ENCODE measurements around the gene PPP1CA.
A peak's percentile ranks its signal among the peaks of the same experiment; 100 is the strongest.

Gene PPP1CA

GRCh38 chr11:67365736-67366444 is 35.8 kb downstream of the PPP1CA start:
- DNase-seq (ENCODE audit: low spot score), result no peak
- Histone ChIP-seq H3K27me3 (ENCODE audit: insufficient read depth, poor library complexity, severe bottlenecking) (no peaks in the 10 kb centered on the region), H3K27ac (ENCODE audit: poor library complexity, severe bottlenecking) (no peak overlapping the region), H3K4me3 (ENCODE audit: severe bottlenecking) (no peak overlapping the region), H3K9me3 (ENCODE audit: severe bottlenecking) (no peaks in the 10 kb centered on the region), H3K4me1 (ENCODE audit: insufficient read depth, poor library complexity, severe bottlenecking) (no peaks in the 10 kb centered on the region), H3K36me3 (ENCODE audit: low read depth) (no peaks in the 10 kb centered on the region)
- no peak for ATAC-seq (ENCODE audit: low read depth)
- TF ChIP-seq CTCF (IDR thresholded peaks at IDR 0.05; ENCODE audit: poor library complexity, severe bottlenecking), result no peak

DNA sequence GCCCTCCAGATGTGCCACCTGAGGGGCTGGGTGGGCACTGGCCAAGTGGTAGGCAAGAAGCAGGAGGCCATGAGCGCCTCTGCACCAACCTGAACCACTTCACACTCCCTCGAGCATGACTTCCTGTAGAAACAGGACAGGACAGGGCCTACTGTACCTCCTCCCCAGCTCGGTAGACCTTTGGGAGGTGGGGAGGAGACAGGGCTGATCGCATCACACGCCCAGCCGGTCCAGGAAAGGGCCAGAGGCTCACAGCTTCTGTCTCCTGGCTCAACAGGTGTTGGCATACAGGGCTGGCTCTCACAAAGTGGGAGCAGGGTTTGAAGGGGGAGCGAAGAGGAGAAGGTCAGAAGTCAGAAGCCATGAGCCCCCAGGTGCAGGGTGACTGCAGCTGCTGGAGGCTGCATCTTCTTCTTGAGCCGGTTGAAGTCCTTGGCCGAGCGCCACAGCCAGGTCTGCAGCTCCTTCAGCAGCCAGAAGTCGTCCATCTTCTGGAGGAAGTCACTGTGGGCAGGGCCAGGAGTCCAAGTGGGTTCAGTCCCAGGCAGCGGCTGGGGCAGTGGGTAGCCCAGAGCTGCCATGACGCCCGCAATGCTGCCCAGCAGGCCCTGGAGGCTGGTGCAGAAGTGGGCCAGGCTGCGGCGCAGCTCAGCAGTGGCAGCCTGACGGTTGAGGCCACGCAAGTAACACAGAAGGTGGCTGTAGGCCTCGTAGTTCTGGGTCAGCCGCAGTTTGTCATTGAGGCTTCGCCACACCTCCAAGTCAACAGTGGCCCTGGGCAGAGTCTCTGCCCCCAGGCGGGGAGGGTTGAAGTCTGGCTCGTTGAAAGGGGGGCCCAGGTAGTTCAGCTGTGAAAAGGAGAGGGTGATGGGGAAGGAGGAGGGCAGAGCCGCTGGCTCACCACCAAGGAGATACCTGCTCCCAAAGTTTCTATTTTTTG is 36.6 kb downstream of the PPP1CA start:
- Histone ChIP-seq H3K36me3 (ENCODE audit: low read depth) (no peaks in the 10 kb centered on the region), H3K27me3 (ENCODE audit: insufficient read depth, poor library complexity, severe bottlenecking) (no peaks in the 10 kb centered on the region), H3K4me3 (ENCODE audit: severe bottlenecking) (no peak overlapping the region), H3K27ac (ENCODE audit: poor library complexity, severe bottlenecking) (no peak overlapping the region), H3K4me1 (ENCODE audit: insufficient read depth, poor library complexity, severe bottlenecking) (no peaks in the 10 kb centered on the region), H3K9me3 (ENCODE audit: severe bottlenecking) (no peaks in the 10 kb centered on the region)
- no peak for TF ChIP-seq CTCF (IDR thresholded peaks at IDR 0.05; ENCODE audit: poor library complexity, severe bottlenecking)
- ATAC-seq (ENCODE audit: low read depth), result no peak
- DNase-seq (ENCODE audit: low spot score), result no peak

GRCh38 chr11:67364169-67364568 is 37.5 kb downstream of the PPP1CA start:
- no peaks in the 10 kb centered on the region for H3K9me3 ChIP-seq (ENCODE audit: severe bottlenecking)
- no peak overlapping the region for H3K27ac ChIP-seq (ENCODE audit: poor library complexity, severe bottlenecking)
- no peak for TF ChIP-seq CTCF (IDR thresholded peaks at IDR 0.05; ENCODE audit: poor library complexity, severe bottlenecking)
- ATAC-seq (ENCODE audit: low read depth) (no peak), DNase-seq (ENCODE audit: low spot score) (no peak)
- no peak overlapping the region for H3K4me3 ChIP-seq (ENCODE audit: severe bottlenecking)
- H3K36me3 ChIP-seq (ENCODE audit: low read depth), result no peaks in the 10 kb centered on the region
- no peaks in the 10 kb centered on the region for H3K27me3 ChIP-seq (ENCODE audit: insufficient read depth, poor library complexity, severe bottlenecking)
- H3K4me1 ChIP-seq (ENCODE audit: insufficient read depth, poor library complexity, severe bottlenecking), result no peaks in the 10 kb centered on the region

DNA sequence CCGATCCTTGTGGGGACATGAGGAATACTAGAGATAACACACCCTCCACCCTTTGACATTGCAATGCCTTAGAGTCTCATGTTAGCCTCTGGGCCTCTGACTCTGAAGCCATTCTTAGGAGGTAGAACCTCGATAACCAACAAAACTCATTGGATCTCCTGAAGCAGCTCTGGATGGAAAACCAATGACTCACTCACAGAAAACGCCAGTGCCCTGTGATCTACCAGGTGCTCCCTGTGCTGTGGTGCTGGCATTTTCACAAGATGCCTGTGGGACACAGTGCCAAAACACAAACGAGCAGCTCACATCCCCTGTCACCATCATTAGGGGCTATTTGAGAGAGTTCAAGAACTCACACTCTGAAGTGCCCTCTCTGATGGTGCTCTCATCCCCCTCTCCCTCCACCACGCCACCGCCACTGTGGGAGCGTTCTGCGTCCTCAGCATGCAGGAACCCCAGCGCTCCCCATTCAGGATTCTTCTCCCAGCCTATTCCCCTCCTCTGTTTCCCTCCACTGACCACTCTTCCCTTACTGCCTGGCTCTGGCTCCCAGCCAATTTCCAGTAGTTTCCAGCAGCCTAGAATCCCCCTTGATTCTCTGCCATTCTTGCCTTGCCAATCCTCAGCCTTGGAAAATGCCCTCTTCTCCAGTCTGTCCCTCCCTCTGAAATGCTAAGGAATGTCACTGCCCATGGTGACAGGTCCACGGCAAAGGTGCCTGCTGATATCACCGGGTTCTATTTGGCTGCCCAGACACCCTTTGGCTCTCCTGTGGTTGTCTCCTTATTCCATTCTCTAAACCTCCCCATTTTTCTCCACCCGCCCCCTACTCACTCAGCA is 43.6 kb downstream of the PPP1CA start:
- Histone ChIP-seq H3K9me3 (ENCODE audit: severe bottlenecking) (no peaks in the 10 kb centered on the region), H3K27ac (ENCODE audit: poor library complexity, severe bottlenecking) (peak overlapping the region; percentile 95), H3K4me3 (ENCODE audit: severe bottlenecking) (no peak overlapping the region), H3K4me1 (ENCODE audit: insufficient read depth, poor library complexity, severe bottlenecking) (peaks cover 34% of the 10 kb centered on the region), H3K36me3 (ENCODE audit: low read depth) (no peaks in the 10 kb centered on the region), H3K27me3 (ENCODE audit: insufficient read depth, poor library complexity, severe bottlenecking) (no peaks in the 10 kb centered on the region)
- no peak for DNase-seq (ENCODE audit: low spot score)
- no peak for TF ChIP-seq CTCF (IDR thresholded peaks at IDR 0.05; ENCODE audit: poor library complexity, severe bottlenecking)
- 0 out of 3 replicates have a peak, but pooled peaks have one; percentile 4 for ATAC-seq (ENCODE audit: low read depth)

Data from RWPE2 (cell line).